Caco-2 (cell line): Measurements from ENCODE around the gene ANGPTL8. TPM values are rescaled to one million over a fixed set of nuclear protein-coding genes. Genes with fewer than 3 reads are reported as not detected.
A peak's percentile ranks its signal among the peaks of the same experiment; 100 is the strongest.

Experiments used
- BruUV-seq: library from RNA; stranded (reverse); fragments of 400-500 nt; replicated peaks from 2 replicates; lab custom pipeline; 2021; lab: Mats Ljungman, UMichigan
- CTCF ChIA-PET: fragments of 300-600 bp; sonication (Branson Sonifier 250); formaldehyde crosslinking; loops from one replicate; lab custom pipeline; 2022; ENCODE audit warnings: antibody characterized with exemption; lab: Charles Lee
- POLR2A ChIA-PET: fragments of 300-600 bp; sonication (Branson Sonifier 250); formaldehyde crosslinking; loops from one replicate; lab custom pipeline; 2022; ENCODE audit warnings: antibody characterized with exemption; lab: Charles Lee
- DNase-seq, 2 experiments: peaks; one replicate each; pipeline versions ENCODE4 v3.0.0 to v3.0.0-alpha.2; 2020 to 2022
- H3K27me3 ChIP-seq: replicated peaks from 2 replicates; pipeline ENCODE4 v1.6.0; 2011; ENCODE audit warnings: low read length; ENCODE audit not compliant: control insufficient read depth, insufficient read depth
- H3K36me3 ChIP-seq: 2 replicates; pipeline ENCODE4 v1.5.1; 2011; ENCODE audit warnings: low read length; ENCODE audit not compliant: control insufficient read depth, insufficient read depth
- H3K4me1 ChIP-seq: fragments of 250-450 bp; sonication (Bioruptor Pico); 2 replicates; pipeline ENCODE4 v1.5.1; 2020; ENCODE audit warnings: mild to moderate bottlenecking
- H3K4me3 ChIP-seq: 2 replicates; pipeline ENCODE4 v1.5.1; 2011; ENCODE audit warnings: low read depth, mild to moderate bottlenecking, control low read depth, low read length
- H3K9me3 ChIP-seq: fragments of 250-450 bp; sonication (Bioruptor Pico); 2 replicates; pipeline ENCODE4 v1.5.1; 2020; ENCODE audit warnings: mild to moderate bottlenecking, moderate library complexity
- H3K27ac Mint-ChIP-seq: one replicate; pipeline ENCODE4 v1.8.0; 2022; ENCODE audit warnings: mixed read lengths; ENCODE audit not compliant: unreplicated experiment
- H3K27me3 Mint-ChIP-seq: one replicate; pipeline ENCODE4 v1.8.0; 2022; ENCODE audit warnings: mixed read lengths; ENCODE audit not compliant: insufficient read depth, unreplicated experiment
- H3K36me3 Mint-ChIP-seq: one replicate; pipeline ENCODE4 v1.8.0; 2022; ENCODE audit warnings: mild to moderate bottlenecking, mixed read lengths; ENCODE audit not compliant: insufficient read depth, unreplicated experiment
- H3K4me1 Mint-ChIP-seq: one replicate; pipeline ENCODE4 v1.8.0; 2022; ENCODE audit warnings: low read depth, mixed read lengths; ENCODE audit not compliant: unreplicated experiment
- H3K4me3 Mint-ChIP-seq: one replicate; pipeline ENCODE4 v1.8.0; 2022; ENCODE audit warnings: mild to moderate bottlenecking, moderate library complexity, mixed read lengths; ENCODE audit not compliant: unreplicated experiment
- H3K9me3 Mint-ChIP-seq: one replicate; pipeline ENCODE4 v1.8.0; 2022; ENCODE audit warnings: mixed read lengths; ENCODE audit not compliant: unreplicated experiment
- intact Hi-C: fragments of 100-400 bp; cut with micrococcal nuclease; formaldehyde crosslinking; loops from one replicate; pipeline ENCODE4 v1.10.0; 2022; ENCODE audit not compliant: unreplicated experiment
- total RNA-seq: library from RNA; stranded (reverse); gene quantifications from 2 replicates; pipeline ENCODE4 v1.2.3, GENCODE V29; 2022
- TF ChIP-seq, protein P1 (sequence below), 2 experiments: fragments of 200-600 bp in 1 of 2; IDR thresholded peaks; 1 replicate in 1 of 2; 2 replicates in 1 of 2; pipeline versions ENCODE4 v1.5.1 to v1.8.0; 2011 to 2022; ENCODE audit warnings: antibody characterized with exemption in 1 of 2, control low read depth in 1 of 2, inconsistent platforms in 1 of 2, low read depth in 1 of 2, low read length in 1 of 2, mild to moderate bottlenecking in 1 of 2, moderate library complexity in 1 of 2; ENCODE audit not compliant: insufficient read depth in 1 of 2, severe bottlenecking in 1 of 2, unreplicated experiment in 1 of 2

ANGPTL8 gene
- total RNA-seq, 1 experiment from 2014 or later = not detected

DNA sequence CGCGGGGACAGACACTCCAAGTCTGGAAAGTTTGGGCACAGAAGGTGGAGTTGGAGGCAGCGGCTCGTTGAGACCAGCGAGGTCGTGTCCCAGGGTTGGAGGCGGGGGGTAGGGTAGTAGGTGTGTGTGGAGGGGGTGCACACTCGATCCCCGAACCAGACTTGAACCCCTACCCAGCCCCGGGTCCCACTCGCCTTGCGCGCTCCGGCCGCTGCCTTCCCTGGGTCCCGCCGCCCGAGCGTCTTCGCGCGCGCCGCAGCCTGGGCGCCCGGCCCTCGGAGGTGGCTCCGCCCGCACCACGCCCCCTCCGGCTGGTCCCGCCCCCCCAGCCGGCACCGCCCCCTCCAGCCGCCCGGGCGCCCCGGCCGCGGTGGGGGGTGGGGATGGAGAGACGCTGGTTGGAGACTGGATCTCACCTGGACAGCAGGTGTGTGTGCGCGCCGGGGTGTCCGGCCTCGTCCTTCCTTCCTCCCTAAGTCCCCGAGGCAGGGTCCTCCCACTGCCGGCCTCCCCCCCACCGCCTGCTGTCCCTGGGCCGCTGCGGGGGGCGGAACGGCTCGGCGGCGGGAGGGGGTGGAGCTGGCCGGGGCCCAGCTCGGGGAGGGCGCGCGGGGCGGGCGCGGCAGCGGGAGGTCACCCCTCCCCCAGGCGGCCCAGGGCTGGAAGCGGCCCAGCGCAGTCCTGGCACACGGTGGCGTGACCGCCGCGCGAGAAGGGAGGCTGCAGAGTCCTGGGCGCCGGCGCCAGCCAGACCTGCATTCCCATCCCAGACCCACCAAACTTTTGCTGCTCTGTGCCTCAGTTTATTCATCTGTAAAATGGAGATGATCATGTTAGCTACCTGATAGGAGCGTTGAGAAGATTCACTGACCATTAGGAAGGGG is 41.9 kb upstream of the ANGPTL8 start, which contains the start of gene KANK2:
Gene KANK2, minus strand, starts transcription at position 255 of the 884 bp plus-strand sequence. CDS start 3,034 bp downstream, outside the sequence.
- BruUV-seq = no TSS peak
- ChIA-PET CTCF (interaction anchor here (0.5 to 0.6 kb wide), 3 partner anchors 65 to 223 kb away, joined by 4 to 8 read pairs (median 7); partner anchors contain the start of gene DOCK6), POLR2A (interaction anchor here (0.6 to 1.5 kb wide), 5 partner anchors 30 to 370 kb away, joined by 3 to 6 read pairs (median 4); partner anchors contain the start of genes CCDC159 and TMEM205)
- Histone ChIP-seq H3K4me3 (peak within 1 kb of the TSS; percentile 88), H3K36me3 (no peaks in the 10 kb centered on the region; the same call in 1 of the 2 replicates), H3K9me3 (no peaks in the 10 kb centered on the region), H3K4me1 (no peaks in the 10 kb centered on the region), H3K27me3 (no peaks in the 10 kb centered on the region)
- intact Hi-C loops = no loop called here
- Mint-ChIP-seq H3K9me3 (no peaks in the 10 kb centered on the region), H3K27me3 (no peaks in the 10 kb centered on the region), H3K4me3 (peak within 1 kb of the TSS; percentile 88), H3K36me3 (peaks cover 29% of the 10 kb centered on the region), H3K4me1 (no peaks in the 10 kb centered on the region), H3K27ac (peak within 1 kb of the TSS; percentile 55)
- DNase-seq = peak; percentile 93 to 94
- TF ChIP-seq, protein P1, sequence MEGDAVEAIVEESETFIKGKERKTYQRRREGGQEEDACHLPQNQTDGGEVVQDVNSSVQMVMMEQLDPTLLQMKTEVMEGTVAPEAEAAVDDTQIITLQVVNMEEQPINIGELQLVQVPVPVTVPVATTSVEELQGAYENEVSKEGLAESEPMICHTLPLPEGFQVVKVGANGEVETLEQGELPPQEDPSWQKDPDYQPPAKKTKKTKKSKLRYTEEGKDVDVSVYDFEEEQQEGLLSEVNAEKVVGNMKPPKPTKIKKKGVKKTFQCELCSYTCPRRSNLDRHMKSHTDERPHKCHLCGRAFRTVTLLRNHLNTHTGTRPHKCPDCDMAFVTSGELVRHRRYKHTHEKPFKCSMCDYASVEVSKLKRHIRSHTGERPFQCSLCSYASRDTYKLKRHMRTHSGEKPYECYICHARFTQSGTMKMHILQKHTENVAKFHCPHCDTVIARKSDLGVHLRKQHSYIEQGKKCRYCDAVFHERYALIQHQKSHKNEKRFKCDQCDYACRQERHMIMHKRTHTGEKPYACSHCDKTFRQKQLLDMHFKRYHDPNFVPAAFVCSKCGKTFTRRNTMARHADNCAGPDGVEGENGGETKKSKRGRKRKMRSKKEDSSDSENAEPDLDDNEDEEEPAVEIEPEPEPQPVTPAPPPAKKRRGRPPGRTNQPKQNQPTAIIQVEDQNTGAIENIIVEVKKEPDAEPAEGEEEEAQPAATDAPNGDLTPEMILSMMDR (IDR thresholded peaks at IDR 0.05; ENCODE audit: insufficient read depth in 1 of 2, low read depth in 1 of 2, low read length in 1 of 2, severe bottlenecking in 1 of 2, unreplicated experiment in 1 of 2) = no peak

DNA sequence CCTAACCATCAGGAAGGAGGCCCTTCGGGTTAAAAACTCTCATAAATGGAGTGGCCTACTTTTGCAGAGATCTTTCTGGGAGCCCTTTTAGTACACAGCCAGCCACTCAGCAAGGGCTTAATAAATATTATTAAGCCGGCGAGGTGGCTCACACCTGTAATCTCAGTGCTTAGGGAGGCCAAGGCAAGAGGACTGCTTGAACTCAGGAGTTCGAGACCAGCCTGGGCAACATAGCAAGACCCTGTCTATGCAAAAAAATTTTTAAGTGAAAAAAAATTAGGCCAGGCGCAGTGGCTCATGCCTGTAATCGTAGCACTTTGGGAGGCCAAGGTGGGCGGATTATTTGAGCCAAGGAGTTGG is 41.3 kb upstream of the ANGPTL8 start:
- no TSS peak for BruUV-seq
- peaks cover 24% of the 10 kb centered on the region for H3K36me3 Mint-ChIP-seq
- CTCF ChIA-PET = interaction anchor here (0.6 kb wide), 1 partner anchor 64 kb away, joined by 4 read pairs; the partner anchor contains the start of gene DOCK6
- Histone ChIP-seq H3K27me3 (no peaks in the 10 kb centered on the region), H3K4me3 (peak overlapping the region; percentile 88), H3K36me3 (no peaks in the 10 kb centered on the region; the same call in 1 of the 2 replicates), H3K4me1 (no peaks in the 10 kb centered on the region), H3K9me3 (no peaks in the 10 kb centered on the region)
- intact Hi-C loops = no loop called here
- no peaks in the 10 kb centered on the region for H3K4me1 Mint-ChIP-seq
- TF ChIP-seq, protein P1 (IDR thresholded peaks at IDR 0.05; ENCODE audit: insufficient read depth in 1 of 2, low read depth in 1 of 2, low read length in 1 of 2, severe bottlenecking in 1 of 2, unreplicated experiment in 1 of 2) = no peak
- no peaks in the 10 kb centered on the region for H3K9me3 Mint-ChIP-seq
- peak overlapping the region; percentile 88 for H3K4me3 Mint-ChIP-seq
- no peak overlapping the region for H3K27ac Mint-ChIP-seq
- POLR2A ChIA-PET = interaction anchor here (0.6 to 1.5 kb wide), 4 partner anchors 52 to 371 kb away, joined by 3 to 6 read pairs (median 4); partner anchors contain the start of genes CCDC159 and TMEM205
- H3K27me3 Mint-ChIP-seq = no peaks in the 10 kb centered on the region
- DNase-seq = no peak

DNA sequence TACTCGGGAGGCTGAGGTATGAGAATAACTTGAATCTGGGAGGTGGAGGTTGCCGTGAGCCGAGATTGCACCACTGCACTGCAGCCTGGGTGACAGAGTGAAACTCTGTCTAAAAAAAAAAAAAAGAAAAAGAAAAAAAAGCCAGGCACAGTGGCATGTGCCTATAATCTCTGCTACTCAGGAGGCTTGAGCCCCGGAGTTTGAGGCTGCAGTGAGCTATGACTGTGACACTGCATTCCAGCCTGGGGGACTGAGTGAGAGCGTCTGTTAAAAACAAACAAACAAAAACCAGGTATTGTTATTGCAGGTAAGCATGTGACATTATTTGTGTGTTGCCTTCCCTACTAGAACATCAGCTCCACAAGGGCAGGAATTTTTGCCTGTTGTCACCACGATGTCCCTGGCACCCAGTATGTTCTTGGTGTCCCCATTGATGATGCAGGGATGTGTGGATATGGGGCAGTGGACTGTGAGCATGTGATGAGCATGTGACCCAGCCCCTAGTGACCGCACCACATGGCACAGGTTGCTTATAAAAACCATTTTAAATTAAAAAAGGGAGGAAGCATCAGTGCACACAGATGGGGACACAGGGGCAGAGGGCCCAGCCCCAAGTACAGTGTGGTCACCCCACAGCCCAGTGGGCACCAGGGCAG is 40.5 kb upstream of the ANGPTL8 start:
- CTCF ChIA-PET = no interaction called here
- H3K27me3 Mint-ChIP-seq = no peaks in the 10 kb centered on the region

More for the DNA sequence above, 40.5 kb upstream of the ANGPTL8 start:
- intact Hi-C loops = no loop called here
- Histone ChIP-seq H3K27me3 (no peaks in the 10 kb centered on the region), H3K4me3 (no peak overlapping the region), H3K9me3 (no peaks in the 10 kb centered on the region), H3K36me3 (no peaks in the 10 kb centered on the region; the same call in 1 of the 2 replicates), H3K4me1 (no peaks in the 10 kb centered on the region)
- Mint-ChIP-seq H3K36me3 (peaks cover 31% of the 10 kb centered on the region), H3K4me3 (no peak overlapping the region), H3K9me3 (no peaks in the 10 kb centered on the region), H3K27ac (no peak overlapping the region), H3K4me1 (no peaks in the 10 kb centered on the region)
- BruUV-seq = no TSS peak
- DNase-seq = no peak
- POLR2A ChIA-PET = interaction anchor here (1.5 kb wide), 1 partner anchor 147 kb away, joined by 3 read pairs; the partner anchor contains the start of genes CCDC159 and TMEM205
- TF ChIP-seq, protein P1 (IDR thresholded peaks at IDR 0.05; ENCODE audit: insufficient read depth in 1 of 2, low read depth in 1 of 2, low read length in 1 of 2, severe bottlenecking in 1 of 2, unreplicated experiment in 1 of 2) = no peak
